ENCODE measurements around the gene DTX1. TPM values are rescaled to one million over a fixed set of nuclear protein-coding genes. Genes with fewer than 3 reads are reported as not detected.
"Not testable (repeated sequence)": the region's sequence is repeated elsewhere in the genome, so short reads cannot be mapped to it uniquely, and the experiment has no call there.

Gene DTX1
- total RNA-seq, 1 donor from 2014 or later, result 1.8 TPM

DNA sequence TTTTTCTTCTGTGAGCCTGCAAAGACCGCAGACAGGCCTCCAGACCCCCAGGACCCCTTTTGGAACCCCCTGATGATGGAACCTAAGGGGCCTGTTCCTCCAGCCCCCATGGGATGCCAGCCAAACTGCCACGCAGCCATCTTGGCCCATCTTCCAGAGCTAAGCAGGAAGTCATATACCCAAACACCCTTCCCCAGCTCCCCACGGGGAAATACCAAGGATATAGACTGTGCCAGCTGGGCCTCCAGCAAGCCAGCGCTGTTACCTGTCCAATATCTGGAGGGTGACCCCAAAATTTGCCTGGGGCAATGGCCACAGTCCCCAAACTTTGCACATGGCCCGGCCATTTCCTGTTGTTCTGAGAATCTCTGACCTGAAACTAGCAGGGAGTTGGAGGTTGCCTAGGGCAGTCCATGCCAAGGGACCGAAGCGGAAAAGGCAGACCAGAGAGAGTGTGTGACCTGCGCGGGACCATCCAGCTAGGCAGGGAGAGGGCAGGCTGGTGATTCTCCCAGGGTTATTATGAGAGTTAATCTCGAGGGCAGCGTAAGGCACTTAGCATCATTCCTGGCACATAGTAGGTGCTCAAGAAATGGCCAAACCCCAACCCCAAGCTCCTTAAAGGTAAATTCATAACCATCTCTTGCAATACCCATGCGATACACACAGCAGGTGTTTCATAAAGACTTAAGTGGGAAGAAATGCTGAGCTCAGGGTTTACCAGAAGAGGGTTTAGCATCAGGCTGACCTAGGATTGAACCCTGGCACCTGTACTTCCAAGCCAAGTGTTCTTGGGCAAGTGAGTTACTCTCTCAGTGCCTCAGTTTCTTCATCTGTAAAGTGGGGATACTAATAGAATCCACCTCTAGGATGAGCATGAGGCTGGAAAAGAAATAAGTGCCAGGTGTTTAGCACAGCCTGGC, 81.6 kb downstream of the DTX1 start:
- no peak for DNase-seq (ENCODE audit: low spot score, unreplicated experiment)
- Mint-ChIP-seq H3K36me3 (ENCODE audit: insufficient read depth) (no peaks in the 10 kb centered on the region), H3K27ac (no peak overlapping the region), H3K4me3 (ENCODE audit: low read depth) (no peak overlapping the region), H3K4me1 (ENCODE audit: low read depth) (peaks cover 5% of the 10 kb centered on the region), H3K27me3 (peaks cover 35% of the 10 kb centered on the region), H3K9me3 (ENCODE audit: low read depth) (no peaks in the 10 kb centered on the region)
- TF ChIP-seq, protein P1, sequence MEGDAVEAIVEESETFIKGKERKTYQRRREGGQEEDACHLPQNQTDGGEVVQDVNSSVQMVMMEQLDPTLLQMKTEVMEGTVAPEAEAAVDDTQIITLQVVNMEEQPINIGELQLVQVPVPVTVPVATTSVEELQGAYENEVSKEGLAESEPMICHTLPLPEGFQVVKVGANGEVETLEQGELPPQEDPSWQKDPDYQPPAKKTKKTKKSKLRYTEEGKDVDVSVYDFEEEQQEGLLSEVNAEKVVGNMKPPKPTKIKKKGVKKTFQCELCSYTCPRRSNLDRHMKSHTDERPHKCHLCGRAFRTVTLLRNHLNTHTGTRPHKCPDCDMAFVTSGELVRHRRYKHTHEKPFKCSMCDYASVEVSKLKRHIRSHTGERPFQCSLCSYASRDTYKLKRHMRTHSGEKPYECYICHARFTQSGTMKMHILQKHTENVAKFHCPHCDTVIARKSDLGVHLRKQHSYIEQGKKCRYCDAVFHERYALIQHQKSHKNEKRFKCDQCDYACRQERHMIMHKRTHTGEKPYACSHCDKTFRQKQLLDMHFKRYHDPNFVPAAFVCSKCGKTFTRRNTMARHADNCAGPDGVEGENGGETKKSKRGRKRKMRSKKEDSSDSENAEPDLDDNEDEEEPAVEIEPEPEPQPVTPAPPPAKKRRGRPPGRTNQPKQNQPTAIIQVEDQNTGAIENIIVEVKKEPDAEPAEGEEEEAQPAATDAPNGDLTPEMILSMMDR (IDR thresholded peaks at IDR 0.05; ENCODE audit: unreplicated experiment), result no peak

DNA sequence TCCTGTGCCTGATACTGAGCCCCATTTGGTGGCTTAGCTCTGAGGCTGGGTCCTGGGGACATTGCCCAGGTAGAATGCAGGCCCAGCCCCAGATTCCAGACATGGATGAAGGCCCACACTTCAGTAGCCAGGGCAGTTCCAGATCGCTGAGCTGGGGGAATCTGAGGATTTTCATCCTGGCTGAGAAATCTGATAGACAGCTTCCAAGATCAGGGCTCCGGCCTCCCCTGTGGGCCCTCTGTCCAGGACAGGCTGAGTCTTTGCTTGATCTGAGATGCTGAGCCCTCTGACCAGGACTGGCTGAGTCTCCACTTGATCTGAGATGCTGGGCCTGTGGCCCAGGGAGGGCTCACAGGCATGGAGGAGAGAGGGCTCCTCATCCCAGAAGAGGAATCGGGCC, 82.3 kb downstream of the DTX1 start:
- H3K4me3 Mint-ChIP-seq (ENCODE audit: low read depth), result no peak overlapping the region
- H3K4me1 Mint-ChIP-seq (ENCODE audit: low read depth), result peaks cover 5% of the 10 kb centered on the region
- H3K9me3 Mint-ChIP-seq (ENCODE audit: low read depth), result no peaks in the 10 kb centered on the region
- H3K36me3 Mint-ChIP-seq (ENCODE audit: insufficient read depth), result no peaks in the 10 kb centered on the region
- TF ChIP-seq, protein P1 (IDR thresholded peaks at IDR 0.05; ENCODE audit: unreplicated experiment), result no peak
- no peak overlapping the region for H3K27ac Mint-ChIP-seq
- H3K27me3 Mint-ChIP-seq, result peaks cover 33% of the 10 kb centered on the region
- DNase-seq (ENCODE audit: low spot score, unreplicated experiment), result no peak

DNA sequence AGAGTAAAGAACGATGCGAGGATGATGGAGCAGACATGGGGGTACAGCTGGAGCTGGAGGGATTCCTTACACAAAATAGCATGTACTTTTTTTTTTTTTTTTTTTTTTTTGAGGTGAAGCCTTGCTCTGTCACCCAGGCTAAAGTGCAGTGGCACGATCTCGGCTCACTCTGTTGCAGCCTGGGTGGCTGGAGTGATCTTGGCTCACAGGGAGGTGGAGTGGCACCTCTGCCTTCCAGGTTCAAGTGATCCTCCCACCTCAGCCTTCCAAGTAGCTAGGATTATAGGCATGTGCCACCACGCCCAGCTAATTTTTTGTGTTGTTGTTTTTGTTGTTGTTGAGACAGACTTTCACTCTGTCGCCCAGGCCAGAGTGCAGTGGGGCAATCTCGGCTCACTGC, 84.2 kb downstream of the DTX1 start:
- TF ChIP-seq, protein P1 (IDR thresholded peaks at IDR 0.05; ENCODE audit: unreplicated experiment), result no peak
- no peak overlapping the region for H3K27ac Mint-ChIP-seq
- peaks cover 23% of the 10 kb centered on the region for H3K27me3 Mint-ChIP-seq
- H3K4me3 Mint-ChIP-seq (ENCODE audit: low read depth), result no peak overlapping the region
- DNase-seq (ENCODE audit: low spot score, unreplicated experiment), result no peak
- H3K36me3 Mint-ChIP-seq (ENCODE audit: insufficient read depth), result no peaks in the 10 kb centered on the region
- H3K4me1 Mint-ChIP-seq (ENCODE audit: low read depth), result peaks cover 3% of the 10 kb centered on the region
- no peaks in the 10 kb centered on the region for H3K9me3 Mint-ChIP-seq (ENCODE audit: low read depth)

DNA sequence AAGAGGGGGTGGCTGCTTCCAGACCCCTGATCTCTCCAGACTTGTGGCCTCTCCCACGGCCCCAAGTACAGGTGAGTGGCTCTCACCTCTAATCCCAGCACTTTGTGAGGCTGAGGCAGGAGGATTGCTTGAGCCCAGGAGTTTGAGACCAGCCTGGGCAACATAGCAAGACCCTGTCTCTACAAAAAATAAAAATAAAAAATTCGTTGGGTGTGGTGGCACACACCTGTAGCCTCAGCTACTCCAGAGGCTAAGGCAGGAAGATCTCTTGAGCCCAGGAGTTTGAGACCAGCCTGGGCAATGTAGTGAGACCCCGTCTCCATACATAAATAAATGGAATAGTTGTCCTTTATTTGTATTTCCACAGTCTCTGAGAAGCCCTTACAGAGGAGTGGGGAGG, 85.2 kb downstream of the DTX1 start:
- not testable (repeated sequence) for DNase-seq (ENCODE audit: low spot score, unreplicated experiment); H3K9me3 Mint-ChIP-seq (ENCODE audit: low read depth); H3K4me3 Mint-ChIP-seq (ENCODE audit: low read depth); H3K4me1 Mint-ChIP-seq (ENCODE audit: low read depth); H3K27ac Mint-ChIP-seq; H3K36me3 Mint-ChIP-seq (ENCODE audit: insufficient read depth)
- H3K27me3 Mint-ChIP-seq, result peaks cover 13% of the 10 kb centered on the region

DNA sequence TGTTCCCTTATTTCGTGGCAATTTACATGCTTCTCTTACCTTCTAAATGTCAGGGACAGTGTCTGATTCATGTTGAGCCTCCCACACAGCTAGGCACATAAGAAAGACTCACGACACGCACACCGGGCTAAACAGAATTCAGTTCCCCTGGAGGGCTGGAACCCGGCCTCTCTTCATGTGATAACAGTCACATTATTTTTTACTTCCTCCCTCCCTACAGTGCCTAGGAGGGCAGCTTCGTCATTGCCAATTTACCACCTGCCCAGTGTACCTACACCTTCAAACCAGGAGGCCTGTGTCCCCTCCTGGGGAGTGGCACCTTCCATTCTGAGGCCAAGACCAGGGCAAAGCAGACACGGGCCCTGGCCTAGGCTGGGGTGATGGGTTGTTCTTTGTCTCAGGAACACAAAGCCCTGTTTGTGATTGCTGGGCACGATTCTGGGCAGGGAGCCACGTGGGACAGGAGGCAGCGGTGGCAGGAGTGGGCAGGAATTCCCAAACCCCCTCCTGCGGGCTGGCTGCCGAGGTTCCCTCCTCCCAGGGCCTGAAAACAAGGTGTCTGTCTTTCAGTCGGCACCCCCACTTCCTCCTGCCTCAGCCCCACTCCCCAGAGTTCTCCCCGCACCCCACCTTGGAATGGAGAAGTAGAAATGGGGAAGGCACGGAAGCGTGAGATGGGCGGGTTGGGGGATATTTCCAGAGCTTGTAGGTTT, 85.8 kb downstream of the DTX1 start:
- Mint-ChIP-seq H3K4me1 (ENCODE audit: low read depth) (no peaks in the 10 kb centered on the region), H3K27ac (no peak overlapping the region), H3K36me3 (ENCODE audit: insufficient read depth) (no peaks in the 10 kb centered on the region), H3K27me3 (peaks cover 10% of the 10 kb centered on the region), H3K4me3 (ENCODE audit: low read depth) (no peak overlapping the region), H3K9me3 (ENCODE audit: low read depth) (peaks cover 3% of the 10 kb centered on the region)
- no peak for DNase-seq (ENCODE audit: low spot score, unreplicated experiment)
- TF ChIP-seq, protein P1 (IDR thresholded peaks at IDR 0.05; ENCODE audit: unreplicated experiment), result no peak

Measured in progenitor cell of endocrine pancreas (in vitro differentiated cells).